HG02973 (cell line): ENCODE measurements around the gene KCTD1.

ENCODE experiments used
- ATAC-seq: cut with Tn5 transposase; IDR thresholded peaks from one replicate; pipeline ENCODE4 v1.9.1; 2021; ENCODE audit warnings: moderate library complexity; ENCODE audit not compliant: unreplicated experiment

The KCTD1 gene

GRCh38 chr18:26482569-26482968 lies 65.8 kb downstream of the KCTD1 start:
- ATAC-seq, result no peak

DNA sequence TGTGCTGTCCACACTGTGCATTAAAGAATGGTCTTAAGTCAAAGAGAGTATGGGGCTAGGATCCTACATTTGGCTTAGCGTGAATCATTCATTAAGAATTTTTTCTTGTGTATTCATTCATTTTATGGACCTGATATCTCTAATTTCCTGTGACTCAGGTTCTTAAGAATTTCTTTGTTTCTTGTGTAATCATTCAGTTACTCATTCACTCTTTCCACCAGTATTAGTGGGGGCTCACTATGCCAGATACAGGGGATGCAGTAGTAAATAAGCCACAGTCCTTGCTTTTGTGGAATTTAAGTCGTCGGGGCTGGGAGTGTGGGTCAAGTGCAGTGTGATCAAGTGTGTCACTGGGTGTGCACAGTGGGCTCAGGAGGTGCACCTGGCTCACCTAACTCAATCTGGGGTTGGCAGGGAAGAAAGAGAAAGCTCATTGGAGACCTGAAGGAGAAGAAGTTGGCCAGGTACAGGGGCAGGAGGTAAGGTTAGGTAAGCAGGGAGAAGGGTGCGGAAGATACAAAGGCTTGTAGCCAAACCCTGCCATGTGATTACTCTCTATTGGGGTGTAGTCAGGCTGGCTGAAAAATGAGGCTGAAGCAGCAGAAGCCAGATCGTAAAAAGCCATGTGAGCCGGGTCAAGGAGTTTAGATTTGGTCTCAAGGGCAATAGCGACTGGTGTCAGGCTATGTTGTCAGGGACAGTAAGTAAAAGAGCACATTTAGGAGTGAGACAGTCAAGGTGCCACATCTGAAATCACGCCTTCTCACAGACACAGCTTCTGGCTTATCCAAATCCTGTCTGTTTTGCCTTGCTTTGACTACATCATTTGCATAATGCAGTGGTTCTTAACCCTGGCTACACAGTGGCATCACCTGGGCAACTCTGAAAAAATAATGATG lies 67.2 kb downstream of the KCTD1 start:
- no peak for ATAC-seq

GRCh38 chr18:26479681-26480079 lies 68.7 kb downstream of the KCTD1 start:
- ATAC-seq, result no peak

DNA sequence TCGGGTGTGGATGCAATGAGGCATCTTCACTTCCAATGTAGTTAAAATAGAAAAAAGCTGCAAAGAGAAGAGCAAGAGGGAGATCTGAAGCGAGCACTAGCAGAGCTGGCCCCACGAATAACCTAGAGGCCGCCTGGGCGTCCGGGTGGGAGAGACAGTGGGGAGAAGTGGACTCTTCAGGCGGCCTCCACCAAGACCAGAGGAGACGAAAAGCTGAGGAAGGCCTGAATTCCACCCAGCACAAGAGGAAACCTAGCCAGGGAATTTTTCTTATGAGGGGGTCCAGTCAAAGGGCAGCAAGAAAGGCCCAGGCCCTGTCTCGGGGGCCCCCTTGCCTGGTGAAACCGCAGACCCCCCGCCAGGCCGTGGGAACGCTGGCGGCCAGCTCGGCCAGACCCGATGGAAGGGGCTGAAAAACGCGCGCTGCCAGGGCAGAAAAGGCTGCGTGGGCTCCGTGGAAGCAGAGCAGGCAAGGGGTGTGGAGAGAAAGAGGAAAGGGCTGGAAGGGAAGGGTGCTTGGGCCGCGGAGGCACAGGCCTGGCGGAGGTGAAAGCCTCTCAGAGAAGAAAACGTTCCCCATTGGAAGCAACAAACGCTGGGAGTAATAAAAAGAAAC lies 69.2 kb downstream of the KCTD1 start:
- no peak for ATAC-seq

- ATAC-seq, result no peak
Observed at GRCh38 chr18:26477828-26478466, 70.4 kb downstream of the KCTD1 start.

DNA sequence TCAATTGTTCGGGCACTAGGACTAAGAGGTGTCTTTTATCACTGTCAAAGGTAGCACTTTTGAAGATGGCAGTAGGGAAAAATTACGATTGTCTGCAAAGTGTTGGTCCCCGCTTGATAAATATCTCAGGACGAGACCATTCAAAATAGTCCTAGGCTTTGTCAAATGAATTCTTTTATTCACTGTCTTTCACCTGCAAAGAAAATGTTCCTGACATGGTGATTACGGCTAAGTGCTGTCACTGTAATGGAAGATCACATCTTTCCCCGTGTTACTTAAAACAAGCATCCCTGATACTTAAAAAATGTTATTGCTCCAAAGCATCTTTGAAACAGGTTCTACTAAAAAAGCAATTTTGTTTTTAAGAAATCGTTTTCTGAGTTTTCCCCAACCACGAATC lies 71.7 kb downstream of the KCTD1 start:
- ATAC-seq, result no peak

- no peak for ATAC-seq
Observed at GRCh38 chr18:26474542-26474941, 73.8 kb downstream of the KCTD1 start.

DNA sequence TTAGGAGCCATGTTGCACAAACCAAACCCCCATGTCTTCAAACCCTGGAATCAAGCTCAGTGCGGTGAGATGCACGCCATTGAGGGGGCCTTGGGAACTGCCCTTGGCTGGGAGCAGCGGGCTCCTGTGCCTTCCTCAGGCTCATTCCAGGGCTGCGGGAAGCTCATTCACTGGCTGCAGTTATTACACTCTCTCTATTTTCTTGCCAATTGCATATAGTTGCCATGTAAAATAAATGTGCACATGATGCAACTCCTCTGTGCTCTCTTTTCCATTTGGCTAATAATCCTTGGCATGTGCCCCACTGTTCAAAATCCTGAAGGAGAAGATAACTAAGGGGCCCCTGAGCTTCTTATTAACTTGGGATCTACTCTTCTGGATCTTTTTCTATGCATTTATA lies 74.7 kb downstream of the KCTD1 start:
- ATAC-seq, result no peak

- ATAC-seq, result no peak
Observed at GRCh38 chr18:26471826-26472225, 76.5 kb downstream of the KCTD1 start.

- no peak for ATAC-seq
Observed at GRCh38 chr18:26471027-26471426, 77.3 kb downstream of the KCTD1 start.

- ATAC-seq, result peak; percentile 76
Observed at GRCh38 chr18:26470011-26470637, 78.2 kb downstream of the KCTD1 start.

DNA sequence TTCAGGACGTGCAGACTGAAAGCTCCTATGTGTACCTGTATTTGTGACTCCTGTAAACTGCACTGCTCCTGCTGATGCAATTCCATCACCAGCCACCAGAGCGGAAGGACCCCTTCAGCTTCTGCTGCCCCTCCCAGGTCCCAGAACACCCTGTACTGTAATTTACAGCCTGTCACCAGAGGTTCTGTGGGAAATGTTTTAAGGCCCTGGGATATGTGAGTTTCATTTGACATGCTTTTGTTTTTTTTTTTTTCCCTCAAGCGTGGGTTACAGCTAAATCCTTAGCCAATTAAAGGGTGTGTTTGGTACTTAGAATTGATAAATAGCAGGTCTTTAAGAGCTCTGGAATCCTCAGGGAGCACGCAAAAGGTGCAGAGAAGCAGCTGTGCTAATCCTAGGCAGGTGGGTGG lies 79.4 kb downstream of the KCTD1 start:
- peak; percentile 50 for ATAC-seq

DNA sequence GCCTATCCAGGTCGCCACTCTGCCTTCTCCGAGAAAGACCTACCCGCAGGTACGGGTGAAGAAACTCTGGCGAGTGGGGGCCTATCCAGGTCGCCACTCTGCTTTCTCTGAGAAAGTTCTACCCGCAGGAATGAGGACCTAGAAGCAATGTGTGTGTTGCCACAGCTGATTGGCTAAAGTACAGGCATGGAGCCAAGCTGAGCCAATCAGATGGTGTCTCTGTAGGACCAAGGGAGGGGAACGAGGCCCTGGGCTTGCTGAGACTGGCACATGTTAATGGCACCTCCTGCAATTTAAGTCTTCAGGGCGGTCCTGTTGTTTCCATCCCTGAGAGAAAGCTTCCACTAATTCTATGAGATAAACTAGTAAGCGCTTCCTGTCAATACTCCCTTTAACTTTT lies 82.3 kb downstream of the KCTD1 start:
- no peak for ATAC-seq

- no peak for ATAC-seq
Observed at GRCh38 chr18:26465431-26465830, 82.9 kb downstream of the KCTD1 start.

GRCh38 chr18:26464128-26465011 lies 84.0 kb downstream of the KCTD1 start:
- ATAC-seq, result no peak

DNA sequence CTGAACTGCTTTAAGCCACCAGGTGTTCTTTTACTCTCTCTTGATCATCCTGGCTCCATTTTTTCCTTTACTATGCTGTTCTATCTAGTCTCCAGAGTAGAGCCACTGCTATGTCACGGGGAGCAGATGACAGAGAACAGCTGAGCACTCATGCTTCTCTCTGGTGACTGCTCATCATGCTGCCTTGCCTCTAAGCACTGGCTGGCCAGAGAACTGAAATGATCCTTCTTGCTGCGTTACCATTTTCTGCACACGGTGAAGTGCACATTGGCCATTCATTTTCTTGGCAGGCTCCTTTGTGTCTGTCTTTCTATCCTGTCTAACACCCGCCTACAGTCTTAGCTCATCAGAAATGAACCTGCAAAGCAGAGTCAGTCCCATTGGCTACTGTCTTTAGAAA lies 86.0 kb downstream of the KCTD1 start:
- no peak for ATAC-seq

GRCh38 chr18:26461405-26461804 lies 86.9 kb downstream of the KCTD1 start:
- ATAC-seq, result no peak

GRCh38 chr18:26460449-26461091 lies 87.8 kb downstream of the KCTD1 start:
- peak; percentile 67 for ATAC-seq

DNA sequence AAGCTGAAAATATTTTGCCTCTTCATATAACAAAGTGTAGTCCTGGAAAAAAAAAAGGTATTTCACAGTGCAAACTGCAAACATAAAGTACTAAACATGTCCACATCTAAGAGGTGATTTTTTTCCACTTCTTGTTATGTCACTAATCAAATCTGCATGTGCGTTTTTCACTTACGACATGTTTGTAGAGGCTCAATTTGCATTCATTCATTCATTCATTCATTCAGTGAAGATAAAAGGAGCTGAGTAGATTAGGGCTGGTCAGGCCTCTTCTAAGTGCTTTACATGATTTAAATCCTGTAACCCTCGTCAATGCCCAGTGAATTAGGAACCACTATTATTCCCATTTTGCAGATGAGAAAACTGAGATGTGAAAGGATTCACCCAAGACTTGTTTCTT lies 88.5 kb downstream of the KCTD1 start:
- no peak for ATAC-seq

DNA sequence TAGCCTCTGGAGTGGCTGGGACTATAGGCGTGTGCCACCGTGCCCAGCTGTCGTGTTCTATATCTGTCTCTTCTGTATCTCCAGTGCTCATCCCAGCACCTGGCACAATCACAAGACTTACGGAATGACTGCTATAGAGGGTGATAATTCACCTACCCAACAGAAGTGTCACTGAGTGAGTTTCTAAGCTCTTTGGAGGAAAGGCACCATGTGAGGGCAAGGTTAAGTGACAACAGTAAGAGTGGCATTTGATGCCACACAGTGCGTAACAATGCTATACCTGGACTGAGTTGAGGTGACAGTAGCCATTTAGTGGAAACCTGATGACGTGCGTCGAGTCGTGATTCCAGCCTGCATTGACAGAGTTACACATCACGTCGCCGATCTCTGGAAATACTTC lies 89.0 kb downstream of the KCTD1 start:
- ATAC-seq, result no peak
